ENCODE results near the gene CKAP2L.
A peak's percentile ranks its signal among the peaks of the same experiment; 100 is the strongest.

CKAP2L gene

DNA sequence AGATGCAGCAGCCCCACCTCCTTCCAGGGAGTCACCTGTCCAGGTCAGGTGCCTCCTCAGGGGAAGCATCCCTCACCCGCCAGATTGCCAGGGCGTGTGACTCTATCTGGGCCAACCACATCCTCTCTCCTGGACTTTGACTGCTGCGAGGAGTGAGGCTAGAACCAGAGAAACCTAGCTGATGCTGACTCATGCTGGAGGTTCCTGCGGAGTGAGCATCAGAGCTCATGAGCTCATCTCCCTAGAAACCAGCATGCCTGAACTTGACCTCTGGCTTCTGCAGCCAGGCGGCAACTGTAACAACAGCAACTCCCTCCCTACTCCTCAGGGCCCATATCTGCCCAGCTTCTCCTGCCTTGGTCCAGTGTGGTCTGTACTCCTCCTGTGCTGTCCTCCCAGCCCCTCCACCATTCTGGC lies 71.9 kb downstream of the CKAP2L start:
- H3K4me1 ChIP-seq (ENCODE audit: insufficient read depth, low read length, poor library complexity, severe bottlenecking), result peaks cover 27% of the 10 kb centered on the region
- peak overlapping the region; percentile 79 for H3K9ac ChIP-seq (ENCODE audit: low read depth, low read length, poor library complexity, severe bottlenecking)
- no peaks in the 10 kb centered on the region for H3K27me3 ChIP-seq (ENCODE audit: insufficient read depth, low read length, poor library complexity, severe bottlenecking)
- no peaks in the 10 kb centered on the region for H3K9me3 ChIP-seq (ENCODE audit: insufficient read depth, low read depth, low read length)
- peak overlapping the region; percentile 23 for H3K4me2 ChIP-seq (ENCODE audit: low read depth, low read length, poor library complexity, severe bottlenecking)
- no peaks in the 10 kb centered on the region for H3K79me2 ChIP-seq (ENCODE audit: insufficient read depth, low read length)
- H3K9me2 ChIP-seq (replicated peaks; ENCODE audit: low read depth, low read length), result no peaks in the 10 kb centered on the region
- no peaks in the 10 kb centered on the region for H4K20me1 ChIP-seq (ENCODE audit: insufficient read depth, low read length, poor library complexity, severe bottlenecking)
- H3K36me3 ChIP-seq (ENCODE audit: insufficient read depth, low read length), result no peaks in the 10 kb centered on the region
- no peaks in the 10 kb centered on the region for H3F3A ChIP-seq (ENCODE audit: low read depth)
- H3K4me3 ChIP-seq (ENCODE audit: low read length, poor library complexity, severe bottlenecking), result peak overlapping the region; percentile 8
- no peak overlapping the region for H2AFZ ChIP-seq (ENCODE audit: low read length)
- no peak for TF ChIP-seq EZH2phosphoT487 (IDR thresholded peaks at IDR 0.05; ENCODE audit: borderline replicate concordance)
- TF ChIP-seq, protein P1, sequence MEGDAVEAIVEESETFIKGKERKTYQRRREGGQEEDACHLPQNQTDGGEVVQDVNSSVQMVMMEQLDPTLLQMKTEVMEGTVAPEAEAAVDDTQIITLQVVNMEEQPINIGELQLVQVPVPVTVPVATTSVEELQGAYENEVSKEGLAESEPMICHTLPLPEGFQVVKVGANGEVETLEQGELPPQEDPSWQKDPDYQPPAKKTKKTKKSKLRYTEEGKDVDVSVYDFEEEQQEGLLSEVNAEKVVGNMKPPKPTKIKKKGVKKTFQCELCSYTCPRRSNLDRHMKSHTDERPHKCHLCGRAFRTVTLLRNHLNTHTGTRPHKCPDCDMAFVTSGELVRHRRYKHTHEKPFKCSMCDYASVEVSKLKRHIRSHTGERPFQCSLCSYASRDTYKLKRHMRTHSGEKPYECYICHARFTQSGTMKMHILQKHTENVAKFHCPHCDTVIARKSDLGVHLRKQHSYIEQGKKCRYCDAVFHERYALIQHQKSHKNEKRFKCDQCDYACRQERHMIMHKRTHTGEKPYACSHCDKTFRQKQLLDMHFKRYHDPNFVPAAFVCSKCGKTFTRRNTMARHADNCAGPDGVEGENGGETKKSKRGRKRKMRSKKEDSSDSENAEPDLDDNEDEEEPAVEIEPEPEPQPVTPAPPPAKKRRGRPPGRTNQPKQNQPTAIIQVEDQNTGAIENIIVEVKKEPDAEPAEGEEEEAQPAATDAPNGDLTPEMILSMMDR (conservative IDR thresholded peaks at IDR 0.05; ENCODE audit: low read length), result no peak

DNA sequence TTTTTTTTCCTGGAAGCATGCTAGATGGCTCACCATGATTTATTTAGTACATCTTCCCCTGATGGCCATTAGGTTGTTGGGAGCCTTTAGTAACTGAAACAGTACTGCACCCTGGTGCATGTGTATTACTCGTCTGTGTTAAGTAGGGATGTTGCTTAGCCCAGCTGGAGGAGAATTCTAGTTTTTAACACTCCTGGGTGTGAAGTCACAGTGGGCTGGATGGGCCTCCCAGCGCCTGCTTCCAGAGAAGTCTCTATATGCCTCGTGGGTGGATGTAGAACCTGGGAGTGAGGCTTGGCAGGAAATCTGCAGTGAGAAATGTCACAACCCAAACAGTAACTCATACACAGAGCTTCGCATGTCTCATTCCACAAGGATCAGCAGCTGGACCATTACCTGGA lies 72.5 kb downstream of the CKAP2L start:
- TF ChIP-seq EZH2phosphoT487 (IDR thresholded peaks at IDR 0.05; ENCODE audit: borderline replicate concordance), result no peak
- TF ChIP-seq, protein P1 (conservative IDR thresholded peaks at IDR 0.05; ENCODE audit: low read length), result no peak
- Histone ChIP-seq H3K9ac (ENCODE audit: low read depth, low read length, poor library complexity, severe bottlenecking) (peak overlapping the region; percentile 37), H3K27me3 (ENCODE audit: insufficient read depth, low read length, poor library complexity, severe bottlenecking) (no peaks in the 10 kb centered on the region), H3K4me3 (ENCODE audit: low read length, poor library complexity, severe bottlenecking) (no peak overlapping the region), H3K9me3 (ENCODE audit: insufficient read depth, low read depth, low read length) (no peaks in the 10 kb centered on the region), H3K4me2 (ENCODE audit: low read depth, low read length, poor library complexity, severe bottlenecking) (peak overlapping the region; percentile 23), H3K4me1 (ENCODE audit: insufficient read depth, low read length, poor library complexity, severe bottlenecking) (peaks cover 27% of the 10 kb centered on the region), H4K20me1 (ENCODE audit: insufficient read depth, low read length, poor library complexity, severe bottlenecking) (no peaks in the 10 kb centered on the region), H3F3A (ENCODE audit: low read depth) (no peaks in the 10 kb centered on the region), H3K9me2 (replicated peaks; ENCODE audit: low read depth, low read length) (no peaks in the 10 kb centered on the region), H3K79me2 (ENCODE audit: insufficient read depth, low read length) (no peaks in the 10 kb centered on the region), H3K36me3 (ENCODE audit: insufficient read depth, low read length) (no peaks in the 10 kb centered on the region), H2AFZ (ENCODE audit: low read length) (no peak overlapping the region)

DNA sequence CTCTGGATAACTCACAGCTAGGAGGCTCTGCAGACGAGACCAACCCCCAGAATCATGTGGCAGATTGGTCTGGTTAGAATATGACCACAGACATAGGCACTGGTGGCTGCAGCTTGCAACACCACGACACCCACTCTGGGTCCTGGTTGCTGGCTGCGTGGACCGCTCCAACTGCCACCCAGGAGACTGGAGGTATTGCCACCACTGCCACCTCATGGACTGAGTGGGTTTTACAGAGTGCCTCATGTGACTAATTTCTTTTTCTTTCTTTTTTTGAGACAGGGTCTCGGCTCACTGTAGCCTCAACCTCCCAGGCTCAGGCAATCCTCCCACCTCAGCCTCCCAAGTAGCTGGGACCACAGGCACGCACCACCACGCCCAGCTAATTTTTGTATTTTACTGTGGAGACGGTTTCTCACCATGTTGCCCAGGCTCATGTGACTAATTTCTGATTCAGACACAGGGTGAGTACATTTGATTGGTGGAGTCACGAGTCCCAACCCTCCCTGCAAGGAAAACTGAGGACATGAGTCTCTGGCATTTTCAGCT lies 73.5 kb downstream of the CKAP2L start:
- Histone ChIP-seq H3K9me3 (ENCODE audit: insufficient read depth, low read depth, low read length) (no peaks in the 10 kb centered on the region), H4K20me1 (ENCODE audit: insufficient read depth, low read length, poor library complexity, severe bottlenecking) (no peaks in the 10 kb centered on the region), H3K9ac (ENCODE audit: low read depth, low read length, poor library complexity, severe bottlenecking) (peak overlapping the region; percentile 37), H2AFZ (ENCODE audit: low read length) (peak overlapping the region; percentile 44; the same call in 1 of the 2 replicates), H3F3A (ENCODE audit: low read depth) (no peaks in the 10 kb centered on the region), H3K27me3 (ENCODE audit: insufficient read depth, low read length, poor library complexity, severe bottlenecking) (no peaks in the 10 kb centered on the region), H3K36me3 (ENCODE audit: insufficient read depth, low read length) (no peaks in the 10 kb centered on the region), H3K4me2 (ENCODE audit: low read depth, low read length, poor library complexity, severe bottlenecking) (no peak overlapping the region), H3K9me2 (replicated peaks; ENCODE audit: low read depth, low read length) (no peaks in the 10 kb centered on the region), H3K4me3 (ENCODE audit: low read length, poor library complexity, severe bottlenecking) (no peak overlapping the region), H3K79me2 (ENCODE audit: insufficient read depth, low read length) (no peaks in the 10 kb centered on the region), H3K4me1 (ENCODE audit: insufficient read depth, low read length, poor library complexity, severe bottlenecking) (peaks cover 32% of the 10 kb centered on the region)
- no peak for TF ChIP-seq EZH2phosphoT487 (IDR thresholded peaks at IDR 0.05; ENCODE audit: borderline replicate concordance)
- TF ChIP-seq, protein P1 (conservative IDR thresholded peaks at IDR 0.05; ENCODE audit: low read length), result peak; percentile 72

All from Loucy (cell line).